ENCODE data around the gene ETFB.

Gene ETFB

DNA sequence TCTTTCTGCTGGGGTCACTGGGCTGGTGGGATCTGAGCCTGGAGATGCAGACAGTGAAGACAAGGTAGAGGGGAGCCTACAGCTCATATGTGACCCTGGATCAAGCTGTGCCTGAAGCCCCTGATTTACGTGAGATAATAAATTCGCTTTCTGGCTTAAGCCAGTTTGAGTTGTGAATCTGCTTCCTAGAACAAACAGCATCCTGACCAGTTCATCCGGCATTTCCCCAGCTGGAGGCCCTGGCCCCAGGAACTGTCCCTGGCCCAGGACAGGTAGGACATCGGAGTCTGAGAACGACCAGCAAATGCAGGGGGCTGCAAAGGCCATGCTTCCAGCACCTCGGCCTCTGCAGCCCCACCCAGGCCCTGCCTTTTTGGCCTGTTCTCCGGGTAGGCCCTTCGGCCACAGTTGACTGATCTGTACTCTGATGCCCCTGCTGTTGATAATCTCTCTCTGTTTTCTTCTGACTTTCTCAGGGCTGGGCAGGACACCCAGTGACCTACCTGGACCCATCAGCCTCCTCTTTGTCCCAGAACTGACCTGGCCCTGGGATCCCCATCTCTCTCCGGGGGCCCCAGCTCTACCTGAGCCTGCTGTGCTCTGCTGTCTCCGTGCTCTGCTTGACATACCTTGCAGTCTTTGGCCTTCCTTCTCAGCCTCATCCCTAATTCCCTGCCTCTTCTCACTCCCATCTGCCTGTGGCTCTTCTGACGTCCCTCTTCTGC lies 14.8 kb downstream of the ETFB start:
- Histone ChIP-seq H3K27ac (no peak overlapping the region), H3K9me3 (no peaks in the 10 kb centered on the region), H3K27me3 (no peaks in the 10 kb centered on the region), H3K4me3 (no peak overlapping the region), H3K36me3 (peaks cover 7 to 56% (median 34%) of the 10 kb centered on the region in 3 donors), H3K4me1 (no peaks in the 10 kb centered on the region)
- no peak for DNase-seq
- TF ChIP-seq, protein P1, sequence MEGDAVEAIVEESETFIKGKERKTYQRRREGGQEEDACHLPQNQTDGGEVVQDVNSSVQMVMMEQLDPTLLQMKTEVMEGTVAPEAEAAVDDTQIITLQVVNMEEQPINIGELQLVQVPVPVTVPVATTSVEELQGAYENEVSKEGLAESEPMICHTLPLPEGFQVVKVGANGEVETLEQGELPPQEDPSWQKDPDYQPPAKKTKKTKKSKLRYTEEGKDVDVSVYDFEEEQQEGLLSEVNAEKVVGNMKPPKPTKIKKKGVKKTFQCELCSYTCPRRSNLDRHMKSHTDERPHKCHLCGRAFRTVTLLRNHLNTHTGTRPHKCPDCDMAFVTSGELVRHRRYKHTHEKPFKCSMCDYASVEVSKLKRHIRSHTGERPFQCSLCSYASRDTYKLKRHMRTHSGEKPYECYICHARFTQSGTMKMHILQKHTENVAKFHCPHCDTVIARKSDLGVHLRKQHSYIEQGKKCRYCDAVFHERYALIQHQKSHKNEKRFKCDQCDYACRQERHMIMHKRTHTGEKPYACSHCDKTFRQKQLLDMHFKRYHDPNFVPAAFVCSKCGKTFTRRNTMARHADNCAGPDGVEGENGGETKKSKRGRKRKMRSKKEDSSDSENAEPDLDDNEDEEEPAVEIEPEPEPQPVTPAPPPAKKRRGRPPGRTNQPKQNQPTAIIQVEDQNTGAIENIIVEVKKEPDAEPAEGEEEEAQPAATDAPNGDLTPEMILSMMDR (IDR thresholded peaks at IDR 0.05) = no peak
- intact Hi-C loops (cut with DNase I; ENCODE audit: low total_unique reads) = no loop called here

DNA sequence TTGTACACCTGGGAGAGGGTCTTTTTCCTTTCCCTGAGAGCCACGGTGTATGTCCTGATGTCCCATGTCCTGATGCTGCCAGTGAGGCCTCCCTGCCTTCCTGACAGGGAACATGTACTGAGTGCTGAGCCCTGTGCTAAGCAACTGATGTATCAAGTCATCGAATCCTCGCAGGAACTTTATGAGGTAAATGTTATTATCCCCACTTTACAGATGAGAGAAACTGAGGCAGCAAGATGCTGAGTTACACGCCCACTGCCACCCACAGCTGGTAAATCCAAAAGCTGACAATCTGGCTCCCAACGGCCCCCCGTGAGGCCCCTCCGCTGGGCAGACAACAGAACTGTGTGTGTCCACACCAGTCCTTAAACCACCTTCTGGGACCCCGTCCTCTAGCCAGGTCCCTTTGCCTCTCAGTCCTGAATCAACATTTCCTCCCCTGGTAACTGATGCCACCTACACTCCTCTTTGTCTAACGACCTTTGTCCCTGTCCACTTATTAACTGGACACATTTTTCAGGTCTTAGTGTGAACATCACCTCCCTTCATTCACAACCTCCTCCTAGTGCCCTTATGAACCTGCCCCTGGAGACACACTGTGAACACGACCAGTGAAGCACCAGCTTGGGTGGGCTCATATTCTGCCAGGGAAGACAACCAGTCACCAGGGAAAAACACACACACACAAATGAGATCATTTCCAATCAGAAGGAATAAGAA lies 18.8 kb downstream of the ETFB start:
- Histone ChIP-seq H3K36me3 (peaks cover 7 to 70% (median 37%) of the 10 kb centered on the region in 3 donors), H3K27me3 (no peaks in the 10 kb centered on the region), H3K4me1 (no peaks in the 10 kb centered on the region), H3K4me3 (no peak overlapping the region), H3K9me3 (no peaks in the 10 kb centered on the region), H3K27ac (no peak overlapping the region)
- no peak for DNase-seq
- TF ChIP-seq, protein P1 (IDR thresholded peaks at IDR 0.05) = no peak
- intact Hi-C loops (cut with DNase I; ENCODE audit: low total_unique reads) = no loop called here

DNA sequence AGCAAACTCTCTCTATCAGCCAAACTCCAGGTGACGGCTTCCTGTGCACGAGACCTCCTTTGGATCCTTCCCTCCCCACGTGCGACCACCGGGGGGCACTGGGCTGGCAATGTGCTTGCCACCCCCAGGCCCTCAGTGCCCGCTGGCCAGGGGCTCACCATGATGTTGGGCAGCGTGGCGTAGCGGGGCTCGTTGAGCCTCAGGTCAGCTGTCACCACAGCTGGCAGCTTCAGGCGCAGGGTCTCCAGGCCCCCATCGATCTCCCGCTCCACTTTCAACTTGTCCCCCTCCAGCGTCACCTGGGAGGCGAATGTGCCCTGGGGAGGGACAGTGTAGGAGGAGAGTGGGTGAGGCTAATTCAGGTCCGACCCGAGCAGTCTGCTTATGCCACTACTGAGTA lies 19.4 kb downstream of the ETFB start:
- no peak for DNase-seq
- Histone ChIP-seq H3K4me3 (no peak overlapping the region), H3K4me1 (no peaks in the 10 kb centered on the region), H3K36me3 (peaks cover 7 to 63% (median 33%) of the 10 kb centered on the region in 3 donors), H3K27me3 (no peaks in the 10 kb centered on the region), H3K9me3 (no peaks in the 10 kb centered on the region), H3K27ac (no peak overlapping the region)
- intact Hi-C loops (cut with DNase I; ENCODE audit: low total_unique reads) = no loop called here
- TF ChIP-seq, protein P1 (IDR thresholded peaks at IDR 0.05) = no peak

DNA sequence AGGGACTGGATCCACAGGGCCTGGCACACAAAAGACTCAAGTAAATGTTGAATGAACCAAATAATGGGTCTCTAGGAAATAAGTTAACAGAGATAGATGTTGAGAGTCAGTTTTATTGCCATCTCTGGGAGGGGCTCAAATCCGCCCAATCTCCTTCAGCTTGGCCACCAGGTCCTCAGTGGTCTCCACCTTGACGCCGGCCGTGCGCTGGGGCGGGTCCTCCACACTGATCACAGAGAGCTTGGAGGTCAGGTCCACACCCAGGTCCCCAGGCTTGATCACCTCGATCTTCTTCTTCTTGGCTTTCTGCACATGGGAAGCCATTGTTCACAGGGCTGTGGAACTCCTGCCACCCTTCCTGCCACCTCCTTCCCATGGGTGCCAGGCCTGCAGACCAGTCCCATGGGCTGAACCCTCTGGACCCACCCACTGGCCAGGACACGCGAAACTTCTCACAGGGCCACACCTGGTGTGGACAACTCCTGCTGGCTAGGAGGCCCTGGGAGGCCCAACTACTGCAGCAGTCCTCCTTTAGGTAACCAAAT lies 21.0 kb downstream of the ETFB start:
- TF ChIP-seq, protein P1 (IDR thresholded peaks at IDR 0.05) = no peak
- H3K36me3 ChIP-seq = peaks cover 6 to 47% (median 17%) of the 10 kb centered on the region in 3 donors
- H3K9me3 ChIP-seq = no peaks in the 10 kb centered on the region
- H3K4me3 ChIP-seq = no peak overlapping the region
- peaks cover 0 to 8% (median 3%) of the 10 kb centered on the region in 4 donors for H3K4me1 ChIP-seq
- H3K27ac ChIP-seq = no peak overlapping the region
- no peaks in the 10 kb centered on the region for H3K27me3 ChIP-seq
- intact Hi-C loops (cut with DNase I; ENCODE audit: low total_unique reads) = no loop called here
- no peak for DNase-seq

DNA sequence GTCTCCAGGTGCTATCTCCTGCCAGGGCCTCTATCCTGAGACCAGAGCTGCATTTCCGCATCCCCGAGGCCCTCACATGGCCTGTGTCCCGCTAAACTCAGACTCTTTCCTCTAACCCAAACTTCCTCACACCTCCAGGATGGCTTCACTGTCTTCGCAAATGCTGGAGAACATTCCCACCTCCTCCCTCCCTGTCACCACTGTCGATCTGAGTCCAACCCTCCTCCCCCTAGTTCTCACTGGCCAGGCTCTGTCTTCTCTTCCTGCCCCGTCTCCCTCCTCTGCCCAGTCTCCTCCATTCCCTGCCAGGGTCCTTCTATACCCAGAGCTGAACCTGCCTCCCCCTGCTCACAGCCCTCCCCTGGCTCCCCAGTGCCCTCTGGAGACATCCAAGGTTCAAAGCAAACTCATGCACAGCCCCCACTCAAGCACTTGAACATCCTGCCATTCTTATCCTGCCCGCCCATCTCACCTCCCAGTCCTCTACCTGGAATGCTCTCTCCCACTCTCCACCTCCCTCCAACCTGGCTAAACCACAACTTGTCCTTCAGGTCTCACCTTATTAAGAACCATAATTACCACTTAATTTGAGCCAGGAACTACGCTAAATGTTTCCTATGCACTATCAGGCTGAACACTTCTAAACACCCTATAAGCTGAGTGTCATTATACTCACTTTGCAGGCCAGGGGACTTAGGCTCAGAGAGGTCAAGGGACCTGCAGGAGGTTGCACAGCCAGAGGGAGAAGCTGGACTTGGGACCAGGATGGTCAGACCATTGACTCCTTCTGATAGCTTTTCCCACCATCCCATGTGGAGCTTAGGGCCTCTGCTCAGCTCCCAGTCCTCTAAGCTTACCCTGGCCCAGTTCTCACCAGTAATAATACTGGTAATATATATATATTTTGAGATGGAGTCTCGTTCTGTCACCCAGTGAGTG lies 23.3 kb downstream of the ETFB start:
- no peak for DNase-seq
- no peaks in the 10 kb centered on the region for H3K9me3 ChIP-seq
- H3K4me1 ChIP-seq = peaks cover 0 to 18% (median 11%) of the 10 kb centered on the region in 4 donors
- intact Hi-C loops (cut with DNase I; ENCODE audit: low total_unique reads) = no loop called here
- no peak overlapping the region for H3K27ac ChIP-seq
- H3K27me3 ChIP-seq = no peaks in the 10 kb centered on the region
- TF ChIP-seq, protein P1 (IDR thresholded peaks at IDR 0.05) = no peak
- no peak overlapping the region for H3K4me3 ChIP-seq
- H3K36me3 ChIP-seq = peaks cover 0 to 35% (median 5%) of the 10 kb centered on the region in 3 donors

Data from tibial artery (tissue), 4 donors.